ENCODE results near the gene SLC7A1.

SLC7A1 gene

DNA sequence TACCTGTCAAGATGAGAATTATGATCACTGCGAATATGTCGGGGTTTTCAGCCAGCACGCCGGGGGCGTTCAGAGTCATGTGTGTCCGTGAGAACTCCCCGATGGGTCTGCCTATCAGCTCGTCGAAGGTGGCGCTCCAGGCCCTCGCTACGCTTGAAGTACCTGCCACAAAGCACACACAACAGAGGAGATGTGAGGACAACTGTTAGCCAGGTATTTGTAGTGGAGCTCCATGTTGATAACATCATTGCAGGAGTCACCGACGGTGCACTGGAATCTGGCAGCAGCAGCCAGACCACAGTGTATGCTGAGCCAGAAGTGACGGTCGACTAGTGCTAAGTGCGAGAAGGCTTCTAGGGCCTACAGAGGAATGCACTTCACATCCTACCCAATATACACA lies 62.7 kb downstream of the SLC7A1 start:
- no peak for DNase-seq

GRCh38 chr13:29532116-29532515 lies 63.4 kb downstream of the SLC7A1 start:
- no peak for DNase-seq

DNA sequence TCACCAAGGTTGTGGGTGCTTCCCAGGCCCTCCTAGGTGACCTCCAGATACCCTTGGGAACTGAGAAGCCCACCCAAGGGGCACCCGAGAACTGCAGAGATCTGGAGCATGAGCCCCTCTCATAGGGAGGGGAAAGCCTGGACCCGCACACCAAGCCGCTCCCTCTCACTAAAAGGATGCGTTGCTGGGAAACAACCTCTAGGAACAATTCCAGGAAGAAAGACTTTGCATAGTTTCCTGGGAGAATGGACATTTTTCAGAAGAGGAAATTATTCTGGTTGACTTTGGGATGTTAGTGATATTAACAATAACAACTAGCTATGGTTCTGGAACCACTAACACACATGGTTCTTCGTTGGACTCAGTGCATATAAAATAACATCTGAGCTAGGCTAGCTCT lies 64.6 kb downstream of the SLC7A1 start:
- DNase-seq: no peak

- DNase-seq: no peak
Observed at GRCh38 chr13:29529754-29530153, 65.7 kb downstream of the SLC7A1 start.

GRCh38 chr13:29527916-29528315 lies 67.6 kb downstream of the SLC7A1 start:
- no peak for DNase-seq

DNA sequence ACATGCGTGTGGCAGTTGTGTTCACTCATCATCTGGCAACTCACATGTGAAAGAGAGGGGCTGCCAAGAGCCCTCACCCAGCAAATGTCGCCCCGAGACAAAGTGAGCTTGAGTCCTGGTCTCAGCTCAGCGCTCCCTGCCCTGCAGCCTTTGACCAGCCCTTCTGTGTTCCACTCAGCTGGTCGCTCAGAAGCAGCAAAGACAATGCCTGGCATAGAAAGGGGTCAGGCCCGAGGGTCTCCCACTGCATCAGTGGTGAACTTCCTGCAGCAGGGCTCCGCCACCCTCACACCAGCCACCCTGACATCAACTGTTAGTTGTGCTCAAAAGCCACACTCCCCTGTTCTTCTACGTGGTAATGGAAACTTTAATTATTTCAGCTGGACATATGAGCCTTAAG lies 68.0 kb downstream of the SLC7A1 start:
- no peak for DNase-seq

DNA sequence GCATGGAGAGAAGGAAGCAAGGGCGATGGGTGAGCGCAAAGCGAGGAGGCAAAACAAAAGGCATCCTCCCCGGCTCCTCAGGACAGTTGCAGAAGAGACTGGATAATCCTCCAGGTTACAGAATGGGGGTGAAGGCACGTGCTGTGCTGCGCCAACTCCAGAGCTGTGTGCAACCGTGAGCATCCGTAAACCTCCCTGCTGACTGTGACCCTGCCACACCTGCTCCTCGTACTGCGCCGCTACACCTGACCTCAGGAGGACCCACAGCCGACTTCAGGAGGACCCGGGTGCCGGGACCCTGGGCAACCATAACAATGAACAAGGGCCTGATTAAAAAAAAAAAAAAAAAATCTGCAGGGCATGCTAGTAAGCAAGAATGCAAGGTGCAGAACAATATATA lies 68.7 kb downstream of the SLC7A1 start:
- no peak for DNase-seq

GRCh38 chr13:29525757-29526156 lies 69.7 kb downstream of the SLC7A1 start:
- DNase-seq: no peak

DNA sequence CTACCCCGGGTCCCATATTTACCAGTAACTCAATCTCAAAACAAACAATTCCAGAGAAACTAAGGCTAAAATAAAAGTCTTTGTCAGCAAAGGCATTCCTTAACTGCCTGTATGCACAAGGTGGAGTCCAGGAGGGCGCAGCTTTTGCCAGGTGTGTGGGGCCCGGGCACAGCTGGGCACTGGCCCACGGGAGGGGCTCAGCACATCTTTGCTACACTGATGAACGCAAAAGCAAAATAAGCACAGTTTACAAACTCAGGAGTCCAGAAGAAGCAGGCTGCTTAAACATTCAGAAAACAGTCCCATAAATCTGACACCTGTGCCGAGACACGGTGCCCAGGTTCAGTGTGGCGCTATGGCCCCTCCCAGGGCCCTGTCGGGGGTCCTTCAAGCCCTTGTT lies 70.8 kb downstream of the SLC7A1 start:
- DNase-seq: no peak

DNA sequence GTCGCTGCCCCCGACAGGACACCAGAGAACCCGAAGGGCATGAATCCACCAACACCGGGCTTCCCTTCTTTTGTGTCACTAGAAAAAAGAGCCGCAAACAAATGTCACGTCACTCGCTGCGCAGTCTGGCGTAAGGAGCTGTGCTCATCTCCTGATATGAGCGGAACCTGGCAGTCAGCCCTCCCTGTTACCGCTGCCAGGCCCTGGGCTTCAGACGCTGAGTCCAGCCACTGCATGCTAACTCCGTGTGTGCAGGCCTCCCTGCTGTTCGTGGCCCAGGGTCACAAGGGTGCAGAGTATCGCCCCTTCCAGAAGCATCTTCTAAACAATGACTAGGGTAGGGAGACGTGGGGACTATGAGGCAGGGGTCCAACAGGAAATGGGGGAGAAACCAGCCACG lies 71.3 kb downstream of the SLC7A1 start:
- no peak for DNase-seq

GRCh38 chr13:29523199-29523961 lies 72.1 kb downstream of the SLC7A1 start:
- DNase-seq: no peak

GRCh38 chr13:29522044-29522685 lies 73.3 kb downstream of the SLC7A1 start:
- no peak for DNase-seq

DNA sequence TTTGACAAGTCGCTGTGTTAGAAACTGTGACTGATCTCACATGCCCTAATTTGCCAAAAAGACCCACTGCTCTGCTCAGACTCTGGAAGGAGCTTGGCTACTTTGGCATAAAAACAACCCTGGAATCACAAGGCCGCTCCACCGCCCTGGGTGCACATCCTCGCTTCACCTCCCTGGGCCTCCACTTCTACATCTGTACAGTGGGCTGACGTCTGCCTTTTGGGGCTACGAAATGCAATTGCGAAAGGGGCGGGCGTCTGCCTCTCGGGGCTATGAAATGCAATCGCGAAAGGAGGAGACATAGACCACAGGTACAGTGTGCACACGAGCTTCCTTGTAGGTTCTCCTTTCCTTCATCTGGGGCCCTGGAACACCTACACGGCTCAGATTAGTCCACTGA lies 74.2 kb downstream of the SLC7A1 start:
- DNase-seq: no peak

DNA sequence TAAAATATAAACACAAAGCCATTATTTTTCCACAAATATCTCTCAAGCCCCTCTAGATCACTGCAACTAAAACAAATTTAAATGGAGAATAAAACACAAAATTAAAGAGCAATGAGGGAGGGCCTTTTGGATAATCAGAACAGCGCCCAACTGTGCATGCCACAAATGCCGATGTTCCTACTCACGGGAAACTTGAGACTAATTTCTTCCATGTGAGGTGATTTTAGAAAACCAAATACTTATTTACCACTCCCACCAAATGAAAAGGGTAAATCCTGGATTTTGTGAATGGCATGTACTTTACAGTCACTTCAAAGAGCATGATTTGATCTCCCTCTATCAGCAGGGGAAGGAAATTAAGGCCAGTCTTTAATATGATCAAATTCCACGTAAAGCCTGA lies 74.8 kb downstream of the SLC7A1 start:
- no peak for DNase-seq

DNA sequence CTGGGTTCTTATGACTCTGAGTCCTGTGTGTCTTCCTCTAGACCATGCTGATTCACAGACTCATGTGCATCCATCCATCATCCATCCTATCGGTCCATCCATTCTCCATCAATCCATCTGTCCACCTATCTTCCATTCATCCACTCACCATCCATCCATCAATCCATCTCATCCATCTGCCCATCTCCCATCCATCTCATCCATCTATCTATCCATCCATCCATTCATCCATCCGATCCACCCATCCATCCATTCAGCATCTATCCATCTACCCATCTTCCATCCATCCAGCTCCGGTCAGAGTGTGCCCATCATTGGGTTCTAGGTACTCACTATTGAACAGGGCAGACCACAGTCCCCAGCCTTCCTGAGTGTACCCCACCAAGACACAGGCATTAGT lies 75.6 kb downstream of the SLC7A1 start:
- DNase-seq: no peak

GRCh38 chr13:29516880-29517279 lies 78.6 kb downstream of the SLC7A1 start:
- no peak for DNase-seq

DNA sequence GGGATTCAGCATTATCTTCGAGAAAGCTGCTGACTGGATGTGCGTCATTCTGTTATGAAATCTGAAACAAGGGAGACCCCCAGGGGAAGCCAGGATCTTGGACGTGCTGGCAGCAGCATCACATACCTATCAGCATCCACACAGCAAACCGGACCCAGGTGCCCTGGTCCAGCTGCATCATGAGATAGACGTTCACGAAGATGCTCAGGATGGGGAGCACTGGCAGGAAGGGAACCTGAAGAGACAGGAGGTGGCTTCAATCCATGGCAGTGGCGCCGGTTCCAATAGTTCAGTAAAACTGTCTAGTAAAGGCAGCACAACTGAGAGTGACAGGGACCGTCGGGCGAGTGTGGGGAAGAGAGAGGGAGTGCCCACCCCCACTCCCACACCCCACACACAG lies 79.5 kb downstream of the SLC7A1 start:
- no peak for DNase-seq

GRCh38 chr13:29515372-29515771 lies 80.1 kb downstream of the SLC7A1 start:
- DNase-seq: no peak

DNA sequence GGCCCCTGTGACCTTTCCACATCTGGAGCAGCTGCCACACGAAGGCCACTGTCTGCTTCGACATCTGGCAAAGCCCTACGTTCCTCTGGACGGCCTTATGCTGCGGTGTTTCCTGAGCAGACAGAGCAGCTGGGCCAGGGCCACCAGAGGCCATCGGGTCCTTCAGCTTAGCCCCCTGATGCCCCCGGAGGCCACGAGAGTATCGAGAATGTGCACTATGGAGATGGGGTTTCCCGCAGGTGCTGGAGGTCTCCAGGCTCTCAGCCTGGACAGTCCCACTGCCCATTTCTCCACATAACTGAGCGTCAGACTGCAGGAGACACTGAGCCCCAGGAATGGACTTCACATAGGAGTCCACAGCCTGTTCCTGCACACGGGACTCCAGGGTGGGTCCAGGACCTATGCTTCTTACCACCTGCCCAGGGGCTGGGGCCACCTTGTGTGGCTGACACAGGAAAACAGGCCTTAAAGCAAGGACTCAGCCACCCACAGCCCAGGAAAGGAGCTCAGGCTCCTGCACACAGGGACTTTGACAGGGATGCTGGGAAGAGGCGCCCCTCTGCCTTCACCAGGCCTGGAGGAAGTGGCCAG lies 80.7 kb downstream of the SLC7A1 start:
- no peak for DNase-seq

GRCh38 chr13:29513981-29514719 lies 81.3 kb downstream of the SLC7A1 start:
- DNase-seq: no peak

- DNase-seq: no peak
Observed at GRCh38 chr13:29513002-29513980, 82.2 kb downstream of the SLC7A1 start.
